DOHH2 (cell line): ENCODE measurements around the gene MED27.

Experiments used
- CTCF ChIP-seq: fragments of 200-600 bp; sonication (generic); IDR thresholded peaks from one replicate; pipeline ENCODE4 v1.5.1; 2014; ENCODE audit warnings: antibody characterized with exemption, mild to moderate bottlenecking, low read depth, low read length; ENCODE audit not compliant: poor library complexity, severe bottlenecking
- EZH2phosphoT487 ChIP-seq: fragments of 200-600 bp; sonication (generic); IDR thresholded peaks from 2 replicates; pipeline ENCODE4 v1.6.1; 2017; ENCODE audit warnings: borderline replicate concordance, mild to moderate bottlenecking, antibody characterized with exemption, low read length, moderate library complexity, mixed read lengths

- TF ChIP-seq CTCF: no peak
- no peak for TF ChIP-seq EZH2phosphoT487
These were observed 48.0 kb downstream of the MED27 start for GRCh38 chr9:132031467-132032237.
